Sigmoid colon (tissue), 3 donors: ENCODE results near the gene APBB2.

ENCODE experiments used
- CTCF ChIP-seq, 4 experiments: fragments of 450-650 bp in 3 of 4; fragments of 200-600 bp in 1 of 4; IDR thresholded peaks; one replicate each; pipeline ENCODE4 v1.5.1; 2016 to 2019; ENCODE audit warnings: antibody characterized with exemption in 4 of 4, mild to moderate bottlenecking in 3 of 4, moderate library complexity in 2 of 4
- POLR2A ChIP-seq, 2 donors: fragments of 450-650 bp; IDR thresholded peaks; one replicate each; pipeline ENCODE4 v1.6.1; 2016; ENCODE audit warnings: antibody characterized with exemption in 2 of 2, mild to moderate bottlenecking in 2 of 2, moderate library complexity in 2 of 2

GRCh38 chr4:40992472-40993295 is 221.7 kb downstream of the APBB2 start:
- TF ChIP-seq CTCF (IDR thresholded peaks at IDR 0.05) (no peak), POLR2A (IDR thresholded peaks at IDR 0.05) (no peak)
